ENCODE results near the gene CYTH3. TPM values are rescaled to one million over a fixed set of nuclear protein-coding genes. Genes with fewer than 3 reads are reported as not detected.

Gene CYTH3
- total and polyA plus RNA-seq, 2 of the 4 experiments (the other 2 are of a cell fraction), result 14.2 to 34.8 TPM

DNA sequence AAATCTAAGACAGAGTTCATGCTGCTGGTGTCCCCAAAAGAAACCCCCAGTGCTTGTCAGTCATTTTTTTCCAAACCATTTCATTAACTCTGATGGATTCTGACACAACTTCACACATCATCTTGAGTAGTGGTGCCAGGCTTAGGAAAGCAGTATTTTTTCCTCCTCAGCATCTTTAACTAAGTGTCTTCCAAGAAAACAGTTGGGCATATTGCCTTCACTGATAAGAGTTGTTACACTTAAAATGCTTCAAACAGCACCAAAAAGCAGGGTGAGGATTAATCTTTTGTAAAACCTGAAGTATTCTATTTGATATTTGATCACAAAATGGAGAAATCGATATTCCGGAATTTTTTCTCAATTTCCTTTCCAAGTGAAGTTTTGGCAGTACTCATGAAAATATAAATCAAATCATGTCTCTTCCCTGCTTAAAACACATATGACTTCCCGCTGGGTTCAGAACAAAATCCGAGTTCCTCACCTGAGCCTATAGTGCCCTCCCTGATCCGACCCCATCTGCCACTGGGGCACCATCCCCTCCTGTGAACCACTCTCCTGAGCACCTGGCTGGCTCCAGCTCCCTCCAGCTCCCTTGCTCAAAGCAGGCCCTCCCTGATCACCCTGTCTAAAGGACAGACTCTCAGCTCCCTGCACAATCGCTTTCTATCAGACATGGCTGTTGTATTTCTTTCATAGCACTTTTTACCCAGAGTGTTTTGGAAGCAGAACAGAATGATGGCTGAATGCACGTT is 61.6 kb downstream of the CYTH3 start:
- Histone ChIP-seq H2AK9ac (replicated peaks; ENCODE audit: low read depth, low read length, poor library complexity) (no peak overlapping the region), H3K23ac (ENCODE audit: low read depth, low read length) (no peak overlapping the region), H3K9me1 (ENCODE audit: insufficient read depth, low read length) (peaks cover 11% of the 10 kb centered on the region), H3K4ac (ENCODE audit: low read depth, low read length) (no peak overlapping the region), H3K4me3 (ENCODE audit: insufficient read depth, low read depth, low read length) (no peak overlapping the region), H3K4me1 (ENCODE audit: control insufficient read depth, insufficient read depth, low read length) (peaks cover 6% of the 10 kb centered on the region), H3K36me3 (ENCODE audit: control insufficient read depth, insufficient read depth, low read length) (no peaks in the 10 kb centered on the region), H3K56ac (ENCODE audit: extremely low read depth, insufficient read depth, low read length) (no peak overlapping the region), H3K27ac (ENCODE audit: insufficient read depth, low read length) (no peak overlapping the region), H2AFZ (replicated peaks; ENCODE audit: low read length, poor library complexity) (no peak overlapping the region), H4K20me1 (ENCODE audit: insufficient read depth, low read length) (peaks cover 20% of the 10 kb centered on the region; the same call in 1 of the 2 replicates), H3K9ac (ENCODE audit: low read depth, low read length) (no peak overlapping the region), H3K79me1 (ENCODE audit: low read depth in 1 of 2, low read length in 2 of 2) (peaks cover 31 to 89% of the 10 kb centered on the region in 2 experiments), H2AK5ac (ENCODE audit: low read depth, low read length) (no peak overlapping the region), H3K9me3 (ENCODE audit: control insufficient read depth, insufficient read depth, low read length) (0 out of 2 replicates have a peak, but pooled peaks cover 2% of the 10 kb centered on the region), H3K18ac (ENCODE audit: low read depth, low read length) (no peak overlapping the region), H2BK20ac (ENCODE audit: low read depth, low read length) (no peak overlapping the region), H4K91ac (ENCODE audit: insufficient read depth, low read depth, low read length) (no peak overlapping the region), H3K4me2 (ENCODE audit: low read depth, low read length) (no peak overlapping the region), H2BK5ac (ENCODE audit: low read depth, low read length, poor library complexity, severe bottlenecking) (no peak overlapping the region), H4K8ac (ENCODE audit: low read depth in 2 of 2, low read length in 2 of 2) (no peak overlapping the region), H3K27me3 (ENCODE audit: control insufficient read depth, insufficient read depth, low read length) (no peaks in the 10 kb centered on the region), H4K5ac (ENCODE audit: low read depth, low read length) (no peak overlapping the region), H2BK15ac (ENCODE audit: low read depth, low read length) (no peak overlapping the region), H2BK120ac (ENCODE audit: low read depth, low read length) (no peak overlapping the region), H3K14ac (replicated peaks; ENCODE audit: low read depth, low read length) (no peak overlapping the region)
- ChIA-PET CTCF (no interaction called here), POLR2A (ENCODE audit: unreplicated experiment) (interaction anchor here (0.5 kb wide), 1 partner anchor 386 kb away, joined by 11 read pairs; no protein-coding TSS in a partner anchor)
- ATAC-seq (ENCODE audit: low read depth) (no peak), DNase-seq (no peak)
- intact Hi-C loops (cut with micrococcal nuclease), result no loop called here
- WGBS, 2 experiments (ENCODE audit: extremely low coverage in 2 of 2, insufficient read length in 1 of 2), result 77% methylated on average over 4 of the region's 7 CpGs; no CpG with 5 or more reads in 1 of the 2 experiments
- dilution Hi-C loops (cut with HindIII; ENCODE audit: low sequenced_read_pairs, unreplicated experiment), result no loop called here
- BruUV-seq (replicated peaks), result no TSS peak
- in situ Hi-C loops (cut with MboI; ENCODE audit: low sequenced_read_pairs), result no loop called here
- TF ChIP-seq RFX5 (IDR thresholded peaks at IDR 0.05; ENCODE audit: low read depth, low read length) (no peak), NFE2L2 (IDR thresholded peaks at IDR 0.05; ENCODE audit: low read depth, low read length) (no peak), MXI1 (IDR thresholded peaks at IDR 0.05; ENCODE audit: borderline replicate concordance, low read depth, low read length) (no peak), CHD1 (IDR thresholded peaks at IDR 0.05; ENCODE audit: low read depth, low read length) (no peak), POLR2A (IDR thresholded peaks at IDR 0.05; ENCODE audit: low read depth, low read length) (no peak), RCOR1 (IDR thresholded peaks at IDR 0.05; ENCODE audit: insufficient replicate concordance, low read length) (no peak), MAFK (IDR thresholded peaks at IDR 0.05; ENCODE audit: low read depth, low read length) (no peak), MAZ (IDR thresholded peaks at IDR 0.05; ENCODE audit: borderline replicate concordance, low read depth, low read length) (no peak), FOS (IDR thresholded peaks at IDR 0.05; ENCODE audit: low read depth, low read length) (no peak), RAD21 (IDR thresholded peaks at IDR 0.05; ENCODE audit: low read length) (no peak)
- TF ChIP-seq, protein P1, sequence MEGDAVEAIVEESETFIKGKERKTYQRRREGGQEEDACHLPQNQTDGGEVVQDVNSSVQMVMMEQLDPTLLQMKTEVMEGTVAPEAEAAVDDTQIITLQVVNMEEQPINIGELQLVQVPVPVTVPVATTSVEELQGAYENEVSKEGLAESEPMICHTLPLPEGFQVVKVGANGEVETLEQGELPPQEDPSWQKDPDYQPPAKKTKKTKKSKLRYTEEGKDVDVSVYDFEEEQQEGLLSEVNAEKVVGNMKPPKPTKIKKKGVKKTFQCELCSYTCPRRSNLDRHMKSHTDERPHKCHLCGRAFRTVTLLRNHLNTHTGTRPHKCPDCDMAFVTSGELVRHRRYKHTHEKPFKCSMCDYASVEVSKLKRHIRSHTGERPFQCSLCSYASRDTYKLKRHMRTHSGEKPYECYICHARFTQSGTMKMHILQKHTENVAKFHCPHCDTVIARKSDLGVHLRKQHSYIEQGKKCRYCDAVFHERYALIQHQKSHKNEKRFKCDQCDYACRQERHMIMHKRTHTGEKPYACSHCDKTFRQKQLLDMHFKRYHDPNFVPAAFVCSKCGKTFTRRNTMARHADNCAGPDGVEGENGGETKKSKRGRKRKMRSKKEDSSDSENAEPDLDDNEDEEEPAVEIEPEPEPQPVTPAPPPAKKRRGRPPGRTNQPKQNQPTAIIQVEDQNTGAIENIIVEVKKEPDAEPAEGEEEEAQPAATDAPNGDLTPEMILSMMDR (conservative IDR thresholded peaks at IDR 0.05; ENCODE audit: low read depth, low read length), result no peak
